GM06990 (cell line): Measurements from ENCODE around the gene G3BP2.

ENCODE experiments used
- DNase-seq: peaks from one replicate; pipeline ENCODE4 v3.0.0-alpha.2; 2011; ENCODE audit not compliant: insufficient read length; ENCODE audit errors: extremely low read depth
- H3K27me3 ChIP-seq: replicated peaks from 2 replicates; pipeline ENCODE4 v1.6.0; 2011; ENCODE audit warnings: low read length; ENCODE audit not compliant: control insufficient read depth, insufficient read depth
- H3K36me3 ChIP-seq: 2 replicates; pipeline ENCODE4 v1.5.1; 2011; ENCODE audit warnings: low read length; ENCODE audit not compliant: control insufficient read depth, insufficient read depth
- H3K4me3 ChIP-seq: replicated peaks from 2 replicates; pipeline ENCODE4 v1.5.1; 2011; ENCODE audit warnings: low read depth, mild to moderate bottlenecking, control low read depth, low read length
- CTCF ChIP-seq: IDR thresholded peaks from 2 replicates; pipeline ENCODE4 v1.5.1; 2011; ENCODE audit warnings: low read length, control low read depth, mild to moderate bottlenecking, inconsistent platforms; ENCODE audit not compliant: insufficient read depth, poor library complexity, severe bottlenecking

Gene G3BP2

DNA sequence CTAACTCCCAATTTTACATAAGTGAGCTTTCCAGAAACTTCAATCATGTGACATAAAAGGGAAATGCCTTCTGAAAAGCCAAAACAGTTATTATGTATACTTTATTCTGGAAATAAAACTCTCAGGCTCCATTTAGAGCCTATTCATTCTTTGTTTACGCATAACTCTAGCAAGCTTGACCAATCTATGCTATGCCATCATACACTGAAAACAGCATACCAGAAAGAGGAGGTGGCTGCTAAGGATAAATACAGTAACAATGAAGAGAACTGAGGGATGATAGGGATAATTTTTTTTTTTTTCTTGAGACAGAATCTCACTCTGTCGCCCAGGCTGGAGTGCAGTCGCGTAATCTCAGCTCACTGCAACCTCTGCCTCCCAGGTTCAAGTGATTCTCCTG is 67.3 kb downstream of the G3BP2 start:
- TF ChIP-seq CTCF = no peak

DNA sequence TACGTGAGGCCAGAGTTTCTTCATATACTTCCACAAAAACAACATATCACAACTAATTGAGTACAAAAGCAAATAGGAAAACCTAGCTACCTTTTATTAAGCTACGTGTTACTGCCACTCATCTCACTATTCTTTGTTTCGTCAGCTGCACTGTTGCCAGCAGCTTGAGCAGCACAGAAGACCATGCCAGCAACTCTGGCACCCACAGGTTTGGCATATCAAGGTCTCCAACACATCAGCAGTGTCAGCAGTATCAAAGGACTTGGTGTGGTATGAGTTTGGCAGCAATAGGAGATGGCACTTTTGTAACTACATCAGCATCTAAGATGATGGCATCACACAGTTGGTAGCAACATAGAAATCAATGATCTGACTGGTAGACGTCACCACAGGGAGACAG is 73.6 kb downstream of the G3BP2 start:
- Histone ChIP-seq H3K36me3 (no peaks in the 10 kb centered on the region), H3K27me3 (no peaks in the 10 kb centered on the region), H3K4me3 (no peak overlapping the region)
- DNase-seq = no peak
- TF ChIP-seq CTCF = no peak

More for the DNA sequence above, 67.3 kb downstream of the G3BP2 start:
- Histone ChIP-seq H3K36me3 (no peaks in the 10 kb centered on the region), H3K27me3 (no peaks in the 10 kb centered on the region), H3K4me3 (no peak overlapping the region)
- DNase-seq = no peak

DNA sequence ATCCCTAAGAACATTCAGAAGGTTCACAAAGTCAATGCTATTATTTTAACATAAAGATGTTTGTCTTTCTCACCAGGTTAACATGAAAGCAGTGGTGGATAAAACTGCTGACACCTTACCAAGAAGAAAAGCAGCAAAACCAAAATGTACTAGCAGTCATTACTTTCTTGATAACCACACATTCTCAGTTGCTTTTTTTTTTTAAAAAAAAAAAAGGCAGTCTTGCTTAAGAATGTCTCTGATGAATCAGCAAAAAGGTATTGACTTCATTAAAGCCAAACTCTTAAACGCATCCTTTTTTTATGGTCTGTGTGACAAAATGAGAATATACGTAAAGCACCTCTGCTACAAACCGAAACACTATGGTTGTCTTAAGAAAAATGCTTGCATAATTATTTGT is 74.8 kb downstream of the G3BP2 start:
- Histone ChIP-seq H3K27me3 (no peaks in the 10 kb centered on the region), H3K4me3 (no peak overlapping the region), H3K36me3 (no peaks in the 10 kb centered on the region)
- DNase-seq = no peak
- TF ChIP-seq CTCF = no peak

GRCh38 chr4:75596061-75596460 is 77.2 kb downstream of the G3BP2 start:
- no peak for TF ChIP-seq CTCF
- no peak overlapping the region for H3K4me3 ChIP-seq

DNA sequence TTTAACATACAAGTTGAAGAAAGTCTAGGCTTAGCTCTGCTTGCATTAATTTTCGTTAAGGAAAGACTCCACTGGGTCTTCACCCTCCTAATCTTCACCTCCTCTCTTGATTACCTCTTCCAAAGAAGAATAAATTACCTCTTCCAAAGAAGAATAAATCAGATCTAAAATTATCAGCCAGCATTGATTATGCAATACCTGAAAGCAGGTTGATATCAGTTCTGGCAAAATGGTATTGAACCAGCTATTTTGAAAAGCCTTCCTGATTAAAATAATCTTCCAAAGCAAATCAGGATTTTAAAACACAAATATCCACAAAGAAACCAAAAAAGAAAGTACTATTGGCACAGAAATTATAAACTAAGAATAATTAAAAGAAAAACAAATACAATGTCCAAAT is 79.8 kb downstream of the G3BP2 start:
- Histone ChIP-seq H3K4me3 (no peak overlapping the region), H3K27me3 (no peaks in the 10 kb centered on the region; the same call in 1 of the 2 replicates), H3K36me3 (no peaks in the 10 kb centered on the region)
- no peak for DNase-seq
- no peak for TF ChIP-seq CTCF

More at GRCh38 chr4:75596061-75596460, 77.2 kb downstream of the G3BP2 start:
- Histone ChIP-seq H3K27me3 (no peaks in the 10 kb centered on the region), H3K36me3 (no peaks in the 10 kb centered on the region)
- DNase-seq = no peak
